HG02798 (cell line): ENCODE data around the gene GNG10.
"Not testable (repeated sequence)": the region's sequence is repeated elsewhere in the genome, so short reads cannot be mapped to it uniquely, and the experiment has no call there.

Experiments used
- ATAC-seq: cut with Tn5 transposase; IDR thresholded peaks from one replicate; pipeline ENCODE4 v1.9.1; 2021; ENCODE audit warnings: mild to moderate bottlenecking; ENCODE audit not compliant: unreplicated experiment, poor library complexity

The GNG10 gene

GRCh38 chr9:111661150-111661801, at the start of gene GNG10:
TSS of gene GNG10 (plus strand) at chr9:111661605. CDS start at chr9:111661635, 30 bp downstream.
- ATAC-seq, result peak; percentile 93

- ATAC-seq, result no peak
Measured at GRCh38 chr9:111613436-111614040, 47.9 kb upstream of the GNG10 start.

GRCh38 chr9:111615928-111616327, 45.5 kb upstream of the GNG10 start:
- ATAC-seq, result no peak

DNA sequence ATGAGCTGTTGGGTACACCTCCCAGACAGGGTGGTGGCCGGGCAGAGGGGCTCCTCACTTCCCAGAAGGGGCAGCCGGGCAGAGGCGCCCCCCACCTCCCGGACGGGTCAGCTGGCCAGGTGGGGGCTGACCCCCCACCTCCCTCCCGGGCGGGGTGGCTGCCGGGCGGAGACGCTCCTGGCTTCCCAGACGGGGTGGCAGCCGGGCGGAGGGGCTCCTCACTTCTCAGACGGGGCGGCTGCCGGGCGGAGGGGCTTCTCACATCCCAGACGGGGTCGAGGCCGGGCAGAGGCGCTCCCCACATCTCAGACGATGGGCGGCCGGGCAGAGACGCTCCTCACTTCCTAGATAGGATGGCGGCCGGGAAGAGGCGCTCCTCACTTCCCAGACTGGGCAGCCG, 44.1 kb upstream of the GNG10 start:
- ATAC-seq, result not testable (repeated sequence)

GRCh38 chr9:111621895-111622480, 39.4 kb upstream of the GNG10 start:
- no peak for ATAC-seq

GRCh38 chr9:111622626-111623025, 38.8 kb upstream of the GNG10 start:
- ATAC-seq, result no peak

DNA sequence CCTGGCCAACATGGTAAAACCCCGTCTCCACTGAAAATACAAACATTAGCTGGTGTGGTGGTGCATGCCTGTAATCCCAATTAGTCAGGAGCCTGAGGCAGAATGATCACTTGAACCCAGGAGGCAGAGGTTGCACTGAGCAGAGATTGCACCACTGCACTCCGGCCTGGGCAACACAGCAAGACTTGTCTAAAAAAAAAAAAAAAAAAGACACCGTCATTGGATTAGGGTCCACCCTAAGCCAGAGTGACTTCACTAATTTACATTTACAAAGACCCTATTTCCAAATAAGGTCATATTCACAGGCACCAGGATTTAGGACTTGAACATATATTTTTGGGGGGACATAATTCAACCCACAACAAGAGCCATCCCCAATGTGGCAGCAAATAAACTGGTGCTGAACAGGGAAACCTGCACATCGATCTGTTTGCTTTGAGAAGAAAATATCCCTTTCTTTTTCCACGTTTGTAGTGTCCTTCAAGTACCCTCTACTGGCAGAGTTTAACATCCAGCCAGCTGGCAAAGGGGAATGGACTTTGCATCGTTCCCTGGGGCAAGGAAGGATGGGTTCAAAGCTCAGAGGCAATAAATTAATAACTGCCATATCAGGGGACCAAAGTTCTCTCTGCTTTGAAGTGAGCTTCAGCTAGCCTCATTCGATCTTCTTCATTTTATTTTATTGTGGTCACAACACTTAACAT, 34.0 kb upstream of the GNG10 start:
- ATAC-seq, result no peak

- no peak for ATAC-seq
Measured at GRCh38 chr9:111628411-111628810, 33.0 kb upstream of the GNG10 start.

DNA sequence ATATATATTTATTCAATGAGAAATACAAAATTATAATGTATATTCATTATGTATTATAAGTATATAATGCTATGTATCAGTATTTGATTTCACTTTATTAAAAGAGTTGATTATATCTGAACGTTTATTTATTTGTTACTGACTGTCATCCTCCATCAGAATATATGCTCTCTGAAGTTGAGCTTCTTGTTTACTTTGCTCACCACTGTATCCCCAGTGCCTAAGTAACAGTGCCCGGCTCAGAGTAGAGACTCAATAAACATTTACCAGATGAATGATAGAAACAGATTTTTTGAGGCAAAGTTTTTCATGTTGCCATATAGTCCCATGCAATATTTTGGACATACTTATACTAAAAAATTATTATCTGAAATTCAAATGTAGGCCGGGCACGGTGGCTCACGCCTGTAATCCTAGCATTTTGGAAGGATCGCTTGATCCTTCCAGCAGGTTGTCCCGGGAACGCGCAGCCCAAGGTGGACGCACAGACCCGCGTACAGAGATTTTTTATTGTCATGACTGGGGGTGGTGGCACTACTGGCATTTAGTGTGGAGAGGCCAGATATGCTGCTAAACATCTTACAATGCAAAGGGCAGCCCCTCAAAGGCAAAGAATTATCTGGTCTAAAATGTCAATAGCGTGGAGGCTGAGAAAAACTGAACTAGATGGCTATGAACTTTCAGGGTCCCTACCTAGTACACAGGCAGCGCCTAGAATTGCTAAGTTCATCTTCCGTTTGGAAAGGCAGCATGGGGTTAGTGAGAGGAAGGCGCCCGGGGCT, 31.0 kb upstream of the GNG10 start:
- peak; percentile 21 for ATAC-seq

DNA sequence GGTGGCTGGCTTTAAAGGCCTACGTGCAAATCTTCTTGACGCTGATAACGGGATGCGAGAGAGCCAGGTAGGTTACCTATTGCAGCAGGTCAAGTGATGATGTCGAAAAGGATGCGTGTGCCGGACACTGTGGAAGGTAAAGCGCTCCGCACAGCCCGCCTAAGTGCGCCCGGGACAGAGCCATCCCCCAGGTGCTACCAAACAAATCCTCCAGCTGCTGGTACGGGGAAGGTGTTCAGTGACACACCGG, 30.5 kb upstream of the GNG10 start:
- no peak for ATAC-seq

- ATAC-seq, result peak; percentile 98
Measured at GRCh38 chr9:111631214-111631971, 30.0 kb upstream of the GNG10 start, which contains the start of gene DNAJC25. TSS of gene DNAJC25 (plus strand) at chr9:111631334. CDS start at chr9:111631408, 74 bp downstream.

DNA sequence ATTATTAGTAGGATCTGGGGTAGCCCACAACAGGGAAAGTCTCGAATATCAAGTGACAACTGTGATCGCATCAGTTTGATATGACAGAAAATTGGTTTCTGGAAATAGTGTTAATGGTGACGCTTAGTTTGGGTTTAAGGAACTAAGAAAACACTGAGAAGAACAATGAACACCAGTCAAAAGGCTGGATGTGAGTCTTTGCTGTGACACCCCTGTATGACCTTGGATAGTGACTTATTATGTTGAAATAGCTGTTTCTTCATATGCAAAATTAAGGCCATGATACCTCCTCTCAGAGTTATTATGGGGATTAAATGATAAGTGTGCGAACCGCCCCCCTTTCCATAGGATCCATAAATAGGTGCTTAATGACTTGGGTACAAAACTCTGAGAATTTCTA, 29.3 kb upstream of the GNG10 start:
- no peak for ATAC-seq

GRCh38 chr9:111632695-111633388, 28.6 kb upstream of the GNG10 start:
- ATAC-seq, result no peak

DNA sequence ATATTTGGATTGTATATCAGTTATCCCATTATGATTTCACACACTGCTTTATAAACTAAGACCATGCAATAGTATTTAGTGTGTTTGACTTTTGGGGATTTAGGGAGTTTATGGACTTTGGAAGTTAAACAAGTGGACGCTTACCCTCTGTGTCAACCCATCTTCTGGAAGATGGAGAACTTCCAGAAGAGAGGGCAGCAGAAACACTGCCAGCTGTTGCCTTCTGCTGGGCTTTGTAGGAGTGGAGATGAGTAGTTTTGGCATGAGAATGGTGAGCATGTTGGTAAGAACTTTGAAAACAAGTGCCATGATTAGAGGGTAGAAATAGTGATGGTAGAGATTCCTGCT, 28.0 kb upstream of the GNG10 start:
- no peak for ATAC-seq

DNA sequence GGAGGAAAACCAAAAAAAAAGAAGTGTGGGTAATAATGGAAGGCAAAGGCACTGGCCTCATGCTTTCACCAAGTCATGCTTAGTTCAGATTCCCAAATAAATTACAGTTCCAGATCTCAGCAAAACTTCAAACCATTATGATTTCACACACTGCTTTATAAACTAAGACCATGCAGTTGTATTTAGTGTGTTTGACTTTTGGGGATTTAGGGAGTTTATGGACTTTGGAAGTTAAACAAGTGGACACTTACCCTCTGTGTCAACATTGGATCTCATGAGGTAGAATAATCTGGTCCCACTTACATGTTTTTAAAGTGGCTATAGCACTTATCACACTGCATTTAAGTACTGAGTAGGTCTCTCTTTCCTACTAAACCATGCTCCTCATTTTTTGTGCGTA, 26.5 kb upstream of the GNG10 start:
- no peak for ATAC-seq

GRCh38 chr9:111637421-111637950, 23.9 kb upstream of the GNG10 start:
- no peak for ATAC-seq

- ATAC-seq, result no peak
Measured at GRCh38 chr9:111644195-111644772, 17.1 kb upstream of the GNG10 start.

GRCh38 chr9:111645806-111646205, 15.6 kb upstream of the GNG10 start:
- ATAC-seq, result no peak

DNA sequence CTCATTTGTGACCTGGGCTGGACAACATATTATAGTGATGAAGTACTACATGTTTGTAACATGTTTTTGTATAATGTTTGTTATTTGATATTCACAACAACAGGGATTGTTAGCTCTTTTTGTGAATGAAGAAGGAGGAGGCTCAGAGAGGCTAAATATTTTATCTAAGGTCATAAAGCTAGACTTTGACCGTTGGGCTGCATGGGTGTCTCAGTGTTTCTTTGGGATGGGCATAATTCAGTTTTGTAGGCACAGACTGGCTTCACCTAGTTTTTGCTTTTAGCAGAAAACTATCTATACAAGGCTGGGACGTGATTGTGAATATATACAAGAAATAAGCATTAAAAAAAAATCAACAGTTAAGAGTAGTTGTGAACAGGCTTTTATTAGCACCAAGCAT, 15.0 kb upstream of the GNG10 start:
- no peak for ATAC-seq
